ENCODE measurements around the gene SIGMAR1.

Gene SIGMAR1

DNA sequence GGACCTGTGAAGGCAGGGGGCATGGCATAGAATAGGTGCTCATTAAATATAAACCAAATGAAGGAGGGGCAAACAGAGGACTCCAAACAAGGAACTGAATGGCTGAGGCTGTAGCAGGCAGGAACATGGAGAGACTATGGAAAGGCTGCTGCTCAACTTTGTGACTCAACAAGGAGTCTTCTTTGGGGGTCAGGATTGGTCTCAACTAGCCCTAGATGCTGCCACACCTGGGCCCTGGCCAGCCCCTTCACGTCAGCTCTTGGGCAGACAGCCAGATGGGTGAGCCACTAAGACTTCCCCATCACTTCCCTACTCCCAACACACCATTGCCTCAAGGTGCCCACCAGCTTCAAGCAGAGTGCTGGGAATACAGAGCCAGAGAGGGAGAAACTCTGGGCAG is 36.7 kb downstream of the SIGMAR1 start:
- no peak for DNase-seq

DNA sequence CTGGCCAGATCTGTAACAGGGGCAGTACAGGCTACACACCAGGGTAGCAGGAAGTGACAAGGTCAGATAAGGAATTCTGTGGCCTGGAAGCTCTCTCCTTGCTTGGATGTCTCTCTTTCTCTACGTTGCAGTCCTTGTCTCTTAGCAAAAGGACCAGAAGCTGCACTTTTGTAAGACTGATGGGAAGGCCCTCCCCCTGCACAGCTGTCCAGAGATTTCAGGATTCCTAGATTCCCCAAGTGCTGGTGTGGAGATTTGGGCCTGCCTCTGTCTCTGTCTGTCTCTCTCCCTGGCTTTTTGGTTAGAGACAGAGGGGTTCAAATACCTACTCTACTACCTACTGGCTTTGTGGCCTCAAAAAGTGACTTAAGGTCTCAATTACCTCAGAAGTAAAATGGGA is 38.0 kb downstream of the SIGMAR1 start:
- DNase-seq: no peak

DNA sequence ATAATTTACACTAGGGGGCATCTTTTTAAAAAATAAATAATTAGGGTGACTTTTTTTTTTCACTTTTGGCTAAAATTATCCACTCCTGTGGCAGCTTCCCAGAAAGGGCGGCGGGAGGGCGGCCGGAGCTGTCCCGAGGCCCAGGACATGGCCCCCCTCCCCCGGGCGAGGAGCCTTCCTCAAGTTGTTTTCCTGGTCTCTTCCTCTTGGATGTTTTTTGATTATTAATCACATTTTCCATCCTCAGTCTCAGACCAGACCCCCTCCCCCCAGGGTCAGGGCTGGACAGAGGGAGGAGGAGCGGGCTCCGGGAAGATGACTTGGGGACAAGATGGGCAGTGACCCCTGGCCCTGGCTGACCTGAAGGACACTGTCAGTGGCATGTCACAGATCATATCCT is 43.4 kb downstream of the SIGMAR1 start:
- no peak for DNase-seq

DNA sequence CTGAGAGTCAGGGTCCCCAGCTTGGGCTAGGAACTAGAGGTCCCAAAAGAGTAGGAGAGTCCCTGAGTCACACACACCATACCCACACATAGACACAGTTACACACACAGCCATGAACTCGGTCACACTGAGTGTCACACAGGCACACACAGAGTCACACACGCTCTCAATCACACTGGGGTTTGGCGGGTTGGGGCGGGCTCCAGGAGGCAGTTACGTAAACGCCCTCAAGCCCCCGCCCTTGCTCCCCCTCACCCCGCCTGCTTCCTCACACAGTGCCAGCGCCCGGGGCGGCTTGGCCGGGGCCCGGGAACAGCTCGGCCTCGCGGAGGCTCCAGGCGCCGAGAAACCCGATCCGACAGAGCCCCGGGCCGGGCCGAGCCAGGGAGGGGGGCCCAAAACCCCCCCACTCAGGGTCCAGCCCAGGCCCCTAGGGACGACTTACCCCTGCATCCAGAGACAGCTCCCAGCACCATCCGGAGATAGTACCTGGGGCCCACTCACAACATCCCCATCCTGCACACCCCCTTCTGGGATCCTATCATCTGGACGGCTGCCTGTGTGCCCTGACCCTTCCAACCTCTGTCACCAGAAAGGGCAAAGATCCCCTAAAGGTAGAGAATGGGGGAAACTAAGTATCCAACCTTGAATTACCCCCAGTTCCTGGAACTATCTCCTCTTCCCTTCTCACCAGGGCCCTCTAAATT is 44.5 kb downstream of the SIGMAR1 start:
- no peak for DNase-seq

DNA sequence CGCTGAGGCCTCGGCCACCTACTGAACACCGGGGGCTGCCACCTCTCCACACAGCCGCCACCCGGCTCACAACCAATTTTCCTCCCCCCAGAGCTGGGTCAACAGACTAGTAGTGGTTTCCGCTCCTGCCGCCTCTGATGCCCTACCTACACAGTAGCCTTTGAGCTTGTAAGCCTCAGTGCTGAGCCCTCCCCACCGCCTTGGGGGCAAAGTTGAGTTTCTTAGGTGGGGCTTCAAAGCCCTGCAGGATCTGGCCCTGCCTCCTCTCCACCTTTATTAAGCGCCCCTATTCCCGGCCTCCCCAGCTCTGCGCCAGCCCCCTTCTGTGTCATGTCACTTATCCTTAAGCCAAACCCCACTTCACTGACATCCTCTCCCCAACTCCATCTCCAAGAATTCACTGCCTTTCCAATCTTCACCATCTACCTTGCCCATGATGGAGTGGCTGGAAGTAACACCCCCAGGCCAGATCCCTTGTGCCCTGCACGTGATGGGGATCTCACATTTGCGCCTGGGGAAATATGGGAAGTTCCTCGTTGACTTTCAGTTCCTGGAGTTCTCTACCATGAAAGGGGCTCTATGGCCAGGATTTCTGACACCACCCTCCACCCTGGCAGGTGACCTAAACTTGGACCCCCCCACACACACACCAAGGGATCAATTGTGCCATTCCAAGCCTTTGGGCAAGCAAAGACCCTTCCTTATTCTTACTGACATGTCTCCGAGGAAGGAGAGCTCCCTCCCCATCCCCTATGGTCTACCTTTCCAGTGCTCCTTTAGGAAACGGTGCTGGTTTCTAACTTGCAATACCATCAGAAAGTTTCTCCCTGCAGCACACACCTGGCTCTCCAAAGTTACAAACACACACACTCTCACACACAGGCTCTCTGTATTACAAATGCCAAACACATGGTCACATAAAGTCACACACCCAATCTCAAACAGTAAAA is 45.4 kb downstream of the SIGMAR1 start:
- no peak for DNase-seq

DNA sequence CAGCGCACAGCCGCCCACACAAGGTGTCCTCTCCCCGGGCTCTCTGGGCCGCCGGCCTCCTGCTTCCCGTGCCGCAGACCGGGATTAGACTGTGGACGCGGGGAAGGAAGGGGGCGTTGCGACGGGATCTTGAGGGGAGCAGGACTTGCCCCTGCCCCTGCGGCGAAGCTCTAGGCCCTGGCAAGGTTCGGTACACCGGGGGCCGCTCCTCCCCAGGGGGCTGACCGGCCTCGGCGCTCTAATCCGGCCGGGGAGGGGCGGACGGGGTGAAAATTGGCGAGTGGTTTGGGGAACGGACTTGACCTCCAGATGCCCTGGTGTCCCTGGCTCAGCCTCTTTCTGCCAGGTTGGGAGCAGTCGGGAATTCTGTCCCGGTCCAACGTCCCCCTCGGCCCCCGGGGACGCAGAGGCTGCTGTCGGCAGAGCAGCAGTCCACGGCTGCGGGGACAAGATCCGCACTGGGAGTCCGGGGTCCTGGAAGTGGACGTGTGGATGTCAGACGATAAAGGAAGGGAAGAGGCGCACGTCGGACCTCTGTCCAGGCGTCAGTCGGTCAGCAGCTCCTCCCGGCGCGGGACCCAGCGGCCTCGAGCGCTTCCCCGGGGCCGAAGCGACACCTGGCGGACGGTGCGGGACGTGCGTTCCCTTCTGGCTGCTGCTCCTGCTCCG is 46.2 kb downstream of the SIGMAR1 start:
- DNase-seq: no peak

DNA sequence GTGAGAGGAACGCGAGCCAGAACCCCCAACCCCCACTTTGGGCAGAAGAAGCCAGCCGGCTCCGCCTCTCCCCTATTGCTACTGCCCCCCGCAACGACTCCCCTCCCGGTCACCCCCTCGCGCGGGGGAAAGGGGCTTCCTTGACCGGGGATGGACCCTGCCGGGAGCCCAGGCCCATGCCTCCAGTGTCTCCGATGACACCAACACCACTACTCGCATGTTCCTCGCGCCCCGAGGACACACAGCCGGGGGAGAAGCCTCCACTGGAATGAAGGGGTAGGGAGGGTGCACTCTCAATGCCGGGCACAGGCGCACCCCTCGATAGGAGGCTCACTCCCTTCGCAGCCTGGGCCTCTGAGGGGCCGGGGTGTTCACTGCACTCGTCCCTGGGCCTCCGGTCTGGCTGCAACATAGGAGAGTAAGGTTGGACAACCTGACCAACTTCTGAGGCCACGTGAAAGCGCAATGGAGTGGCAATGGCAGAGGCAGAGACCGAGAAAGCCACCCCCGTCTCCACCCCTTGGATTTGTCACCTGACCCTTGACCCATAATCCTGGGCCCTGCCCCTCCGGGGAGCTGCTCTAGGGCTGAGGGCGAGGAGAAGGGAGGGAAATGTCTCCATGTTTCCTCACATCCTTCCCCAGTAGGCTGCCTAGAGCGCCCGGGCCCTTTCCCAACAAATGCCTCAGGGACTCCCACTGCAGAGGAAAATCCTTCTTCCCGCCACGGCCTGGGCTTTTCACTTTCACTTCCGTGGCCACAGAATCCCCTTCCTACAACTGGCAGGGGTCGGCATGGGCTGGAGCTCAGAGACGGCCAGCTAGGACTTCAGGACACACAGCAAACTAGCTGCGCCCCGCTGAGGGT is 47.0 kb downstream of the SIGMAR1 start:
- no peak for DNase-seq

DNA sequence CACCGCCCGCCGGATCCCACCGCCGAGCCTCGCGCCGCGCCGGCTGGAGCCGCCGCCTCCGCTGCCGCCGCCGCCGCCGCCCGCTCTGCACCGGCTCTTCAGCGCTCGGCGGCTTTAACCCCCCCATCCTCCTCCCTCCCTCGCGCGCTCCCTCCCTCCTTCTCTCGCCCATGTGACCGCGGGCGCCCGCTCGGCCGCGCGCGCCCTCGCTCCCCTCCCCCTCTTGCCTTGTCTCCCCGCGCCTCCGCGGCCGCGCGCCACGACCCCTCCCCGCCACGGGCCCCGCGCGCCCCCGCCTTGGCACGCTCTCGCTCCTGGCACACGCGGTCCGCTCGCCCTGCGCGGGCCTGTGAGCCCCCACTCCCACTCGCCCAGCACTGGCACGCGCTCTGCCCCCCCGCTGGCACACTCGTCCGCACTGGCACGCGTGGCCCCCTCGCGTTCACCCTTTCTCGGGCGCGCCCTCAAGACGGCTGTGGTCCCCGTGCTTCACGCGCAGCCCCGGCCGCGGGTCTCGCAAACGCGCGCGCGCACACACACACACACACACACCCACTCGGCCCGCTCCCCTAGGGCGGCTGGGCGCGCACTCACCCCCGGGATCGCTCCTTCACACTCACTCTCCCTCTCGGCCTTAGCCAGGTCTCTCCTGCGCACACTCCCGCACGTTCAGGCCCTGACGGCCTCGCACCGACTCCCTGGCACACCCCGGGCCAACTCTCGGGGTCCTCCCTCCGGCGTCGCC is 47.8 kb downstream of the SIGMAR1 start, which contains the start of gene CNTFR:
Gene CNTFR (minus strand): TSS at position 89 of the 745 bp plus-strand sequence. CDS start 20,743 bp downstream, outside the sequence.
- no peak for DNase-seq

DNA sequence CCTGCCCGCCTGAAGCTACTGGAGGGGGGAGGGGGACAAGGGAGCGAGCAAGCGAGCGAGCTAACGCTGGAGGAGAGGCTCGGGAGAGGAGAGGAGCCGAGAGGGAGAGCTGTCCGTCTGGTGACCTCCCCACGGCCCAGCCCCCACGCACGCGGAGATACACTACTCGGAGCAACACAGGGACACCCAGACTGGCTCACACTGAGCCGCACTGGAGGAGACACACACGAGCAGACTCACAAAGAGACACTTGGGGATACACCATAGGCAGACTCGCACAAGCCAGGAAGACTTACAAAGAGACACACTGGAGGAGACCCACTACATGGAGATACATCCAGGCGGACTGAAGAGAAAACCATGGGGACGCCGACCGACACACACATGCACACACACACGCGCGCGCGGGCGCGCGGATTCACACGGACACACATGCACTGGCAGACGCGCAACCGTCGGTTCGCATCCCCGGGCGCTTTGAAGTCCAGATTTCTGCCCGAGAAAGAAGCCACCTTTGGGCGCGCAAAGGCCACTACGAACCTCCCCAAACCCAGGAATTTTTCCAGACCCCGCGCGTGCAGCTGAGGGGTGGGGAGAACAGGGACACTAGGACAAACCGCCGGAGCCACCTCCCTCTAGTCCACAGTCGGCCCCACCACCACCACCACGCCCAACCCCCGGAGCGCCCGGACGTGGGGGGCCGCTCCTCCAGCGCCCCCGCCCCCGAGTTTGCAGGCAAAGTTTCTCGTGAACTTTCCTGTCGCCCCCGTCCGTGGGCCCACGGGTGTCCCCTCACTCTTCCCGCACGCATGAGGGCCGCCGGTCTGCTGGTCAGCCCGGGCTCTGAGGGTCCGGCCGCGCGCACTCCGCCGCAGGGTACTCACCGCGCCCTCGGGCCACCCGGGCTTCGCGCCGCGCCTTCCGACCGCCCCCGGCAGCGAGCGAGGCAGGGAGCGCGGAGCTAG is 48.6 kb downstream of the SIGMAR1 start:
- no peak for DNase-seq

DNA sequence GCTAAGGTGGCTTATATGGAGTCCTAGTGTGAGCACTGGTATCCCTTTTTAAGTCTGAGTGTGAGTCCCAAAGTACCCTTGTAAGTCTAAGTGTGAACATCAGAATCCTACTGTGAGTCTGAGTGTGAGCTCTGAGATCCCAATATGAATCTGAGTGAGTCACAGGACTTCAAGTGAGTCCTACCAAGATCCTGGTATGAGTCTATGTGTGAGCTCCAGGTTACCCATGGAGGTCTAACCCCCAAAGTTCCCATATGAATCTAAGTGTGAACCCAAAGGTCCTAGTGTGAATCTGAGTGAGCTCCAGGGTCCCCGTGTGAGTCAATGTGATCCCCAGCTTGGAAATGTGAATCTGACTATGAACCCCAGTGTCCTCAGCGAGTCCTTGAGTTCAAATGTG is 50.3 kb downstream of the SIGMAR1 start:
- no peak for DNase-seq

DNA sequence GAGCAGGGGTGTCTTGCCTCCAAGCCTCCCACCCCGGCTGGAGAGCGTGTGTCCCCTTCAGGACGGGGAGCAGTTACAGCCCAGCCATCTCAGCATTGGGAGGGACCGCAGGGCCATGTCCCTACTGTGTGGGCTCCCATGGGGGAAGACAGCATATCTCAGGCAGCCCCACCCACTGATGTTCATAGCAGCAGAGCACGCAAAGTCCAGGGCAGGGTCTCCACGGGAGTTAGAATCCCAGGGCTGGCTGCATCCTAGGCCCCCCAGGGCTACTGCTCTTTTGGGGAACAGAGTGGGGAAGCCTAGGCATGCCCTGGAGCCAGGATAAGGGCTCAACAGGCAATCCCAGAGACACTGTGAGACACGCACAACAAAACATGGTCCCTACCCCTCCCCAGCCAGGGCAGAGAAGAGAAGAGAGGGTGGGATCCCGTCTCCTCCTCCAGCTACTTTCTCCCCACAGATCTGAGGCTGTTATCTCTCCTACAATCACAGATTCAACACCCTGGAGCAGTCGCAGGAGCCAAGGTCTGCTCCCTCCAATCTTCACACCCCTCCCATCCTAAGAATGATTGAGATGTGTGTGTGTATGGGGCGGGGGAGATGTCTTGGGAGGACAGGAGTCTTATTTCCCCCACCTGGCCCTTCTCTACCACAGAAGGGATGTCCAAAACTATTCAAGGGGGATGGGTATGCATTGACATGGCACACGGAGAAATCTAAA is 51.5 kb downstream of the SIGMAR1 start:
- no peak for DNase-seq

DNA sequence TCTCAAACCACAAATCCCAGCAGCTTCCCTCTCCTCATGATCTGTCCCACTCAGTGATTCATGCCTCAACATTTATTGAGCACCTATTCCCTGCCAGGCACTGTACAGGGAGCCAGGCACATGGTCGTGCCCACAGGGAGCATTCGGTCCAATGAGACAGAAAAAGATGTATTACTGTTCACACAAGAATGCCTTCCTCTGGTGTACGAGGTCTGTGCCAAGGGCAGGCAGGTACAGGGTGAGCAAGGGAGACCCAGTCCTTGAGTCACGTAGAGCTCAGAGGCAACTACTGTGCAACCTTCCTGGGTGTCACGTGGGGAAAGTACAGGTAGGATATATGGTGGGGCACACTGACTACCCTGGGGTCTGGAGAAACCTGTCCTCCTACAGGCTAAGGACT is 52.6 kb downstream of the SIGMAR1 start:
- no peak for DNase-seq
